MM.1S (cell line): Measurements from ENCODE around the gene PLA2G3.
A peak's percentile ranks its signal among the peaks of the same experiment; 100 is the strongest.

Experiments used
- DNase-seq: peaks from one replicate; pipeline ENCODE4 v3.0.0-alpha.2; 2015
- H2AFZ ChIP-seq: fragments of 300-600 bp; sonication (generic); 2 replicates; pipeline ENCODE4 v1.6.0; 2016; ENCODE audit warnings: antibody characterized with exemption, low read length
- H3F3A ChIP-seq: fragments of 300-600 bp; sonication (generic); 2 replicates; pipeline ENCODE4 v1.6.1; 2016; ENCODE audit warnings: mild to moderate bottlenecking, antibody characterized with exemption, low read length, moderate library complexity, mixed read lengths; ENCODE audit not compliant: insufficient read depth
- H3K27ac ChIP-seq: fragments of 300-600 bp; sonication (generic); 2 replicates; pipeline ENCODE4 v1.5.1; 2016; ENCODE audit warnings: mild to moderate bottlenecking, low read length
- H3K27me3 ChIP-seq: fragments of 300-600 bp; sonication (generic); replicated peaks from 2 replicates; pipeline ENCODE4 v1.6.0; 2016; ENCODE audit warnings: low read length; ENCODE audit not compliant: insufficient read depth
- H3K36me3 ChIP-seq: fragments of 300-600 bp; sonication (generic); replicated peaks from 2 replicates; pipeline ENCODE4 v1.6.1; 2016; ENCODE audit warnings: mild to moderate bottlenecking, low read length, mixed read lengths; ENCODE audit not compliant: insufficient read depth
- H3K4me1 ChIP-seq: fragments of 300-600 bp; sonication (generic); 2 replicates; pipeline ENCODE4 v1.6.1; 2016; ENCODE audit warnings: low read length, mixed read lengths
- H3K4me2 ChIP-seq: fragments of 300-600 bp; sonication (generic); 2 replicates; pipeline ENCODE4 v1.6.0; 2016; ENCODE audit warnings: low read depth, low read length
- H3K4me3 ChIP-seq: fragments of 300-600 bp; sonication (generic); 2 replicates; pipeline ENCODE4 v1.5.1; 2016; ENCODE audit warnings: low read length, mixed read lengths
- H3K79me2 ChIP-seq: fragments of 300-600 bp; sonication (generic); 2 replicates; pipeline ENCODE4 v1.6.1; 2016; ENCODE audit warnings: mixed run types, low read length, mixed read lengths
- H3K9ac ChIP-seq: fragments of 300-600 bp; sonication (generic); 2 replicates; pipeline ENCODE4 v1.6.1; 2016; ENCODE audit warnings: low read length, mixed read lengths
- H3K9me2 ChIP-seq: fragments of 300-600 bp; sonication (generic); replicated peaks from 2 replicates; pipeline ENCODE4 v1.6.1; 2016; ENCODE audit warnings: mild to moderate bottlenecking, low read length, mixed read lengths; ENCODE audit not compliant: insufficient read depth
- H3K9me3 ChIP-seq: fragments of 300-600 bp; sonication (generic); replicated peaks from 2 replicates; pipeline ENCODE4 v1.6.1; 2016; ENCODE audit warnings: mild to moderate bottlenecking, low read length, mixed read lengths; ENCODE audit not compliant: insufficient read depth
- H4K20me1 ChIP-seq: fragments of 300-600 bp; sonication (generic); 2 replicates; pipeline ENCODE4 v1.6.1; 2016; ENCODE audit warnings: mild to moderate bottlenecking, low read length, moderate library complexity, mixed read lengths; ENCODE audit not compliant: insufficient read depth
- EZH2 ChIP-seq: fragments of 300-600 bp; sonication (generic); optimal IDR thresholded peaks from 2 replicates; pipeline ENCODE3; 2017; ENCODE audit warnings: low read depth, mild to moderate bottlenecking, antibody characterized with exemption, low read length, mixed read lengths
- EZH2phosphoT487 ChIP-seq: fragments of 300-600 bp; sonication (generic); IDR thresholded peaks from 2 replicates; pipeline ENCODE4 v1.6.1; 2018; ENCODE audit warnings: antibody characterized with exemption, low read length
- TF ChIP-seq, protein P1 (sequence below): fragments of 300-600 bp; sonication (generic); IDR thresholded peaks from 2 replicates; pipeline ENCODE4 v1.5.1; 2016; ENCODE audit warnings: antibody characterized with exemption, low read length, mixed read lengths

Gene PLA2G3

DNA sequence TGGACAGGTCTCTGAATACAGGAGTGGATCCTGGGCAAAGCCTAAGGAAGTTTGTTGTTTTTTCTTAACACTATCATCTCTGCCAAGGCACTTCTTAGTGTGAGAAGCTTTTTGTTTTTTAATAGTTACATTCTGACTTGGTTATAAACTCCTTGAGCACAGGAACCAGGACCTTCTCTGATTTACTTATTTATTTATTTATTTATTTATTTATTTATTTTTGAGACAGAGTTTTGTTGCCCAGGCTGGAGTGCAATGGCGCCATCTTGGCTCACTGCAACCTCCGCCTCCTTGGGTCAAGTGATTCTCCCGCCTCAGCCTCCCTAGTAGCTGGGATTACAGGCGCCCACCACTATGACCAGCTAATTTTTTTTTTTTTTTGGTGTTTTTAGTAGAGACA is 30.7 kb upstream of the PLA2G3 start:
- Histone ChIP-seq H3K27ac (no peak overlapping the region), H3K9ac (no peak overlapping the region), H3K9me3 (no peaks in the 10 kb centered on the region), H3K4me2 (no peak overlapping the region), H3K9me2 (no peaks in the 10 kb centered on the region), H3F3A (no peaks in the 10 kb centered on the region), H4K20me1 (no peaks in the 10 kb centered on the region), H3K79me2 (peaks cover 81% of the 10 kb centered on the region), H2AFZ (no peak overlapping the region), H3K4me3 (no peak overlapping the region), H3K27me3 (no peaks in the 10 kb centered on the region), H3K36me3 (no peaks in the 10 kb centered on the region), H3K4me1 (0 out of 2 replicates have a peak, but pooled peaks cover 5% of the 10 kb centered on the region)
- TF ChIP-seq, protein P1, sequence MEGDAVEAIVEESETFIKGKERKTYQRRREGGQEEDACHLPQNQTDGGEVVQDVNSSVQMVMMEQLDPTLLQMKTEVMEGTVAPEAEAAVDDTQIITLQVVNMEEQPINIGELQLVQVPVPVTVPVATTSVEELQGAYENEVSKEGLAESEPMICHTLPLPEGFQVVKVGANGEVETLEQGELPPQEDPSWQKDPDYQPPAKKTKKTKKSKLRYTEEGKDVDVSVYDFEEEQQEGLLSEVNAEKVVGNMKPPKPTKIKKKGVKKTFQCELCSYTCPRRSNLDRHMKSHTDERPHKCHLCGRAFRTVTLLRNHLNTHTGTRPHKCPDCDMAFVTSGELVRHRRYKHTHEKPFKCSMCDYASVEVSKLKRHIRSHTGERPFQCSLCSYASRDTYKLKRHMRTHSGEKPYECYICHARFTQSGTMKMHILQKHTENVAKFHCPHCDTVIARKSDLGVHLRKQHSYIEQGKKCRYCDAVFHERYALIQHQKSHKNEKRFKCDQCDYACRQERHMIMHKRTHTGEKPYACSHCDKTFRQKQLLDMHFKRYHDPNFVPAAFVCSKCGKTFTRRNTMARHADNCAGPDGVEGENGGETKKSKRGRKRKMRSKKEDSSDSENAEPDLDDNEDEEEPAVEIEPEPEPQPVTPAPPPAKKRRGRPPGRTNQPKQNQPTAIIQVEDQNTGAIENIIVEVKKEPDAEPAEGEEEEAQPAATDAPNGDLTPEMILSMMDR: no peak
- no peak for TF ChIP-seq EZH2
- TF ChIP-seq EZH2phosphoT487: no peak
- no peak for DNase-seq

DNA sequence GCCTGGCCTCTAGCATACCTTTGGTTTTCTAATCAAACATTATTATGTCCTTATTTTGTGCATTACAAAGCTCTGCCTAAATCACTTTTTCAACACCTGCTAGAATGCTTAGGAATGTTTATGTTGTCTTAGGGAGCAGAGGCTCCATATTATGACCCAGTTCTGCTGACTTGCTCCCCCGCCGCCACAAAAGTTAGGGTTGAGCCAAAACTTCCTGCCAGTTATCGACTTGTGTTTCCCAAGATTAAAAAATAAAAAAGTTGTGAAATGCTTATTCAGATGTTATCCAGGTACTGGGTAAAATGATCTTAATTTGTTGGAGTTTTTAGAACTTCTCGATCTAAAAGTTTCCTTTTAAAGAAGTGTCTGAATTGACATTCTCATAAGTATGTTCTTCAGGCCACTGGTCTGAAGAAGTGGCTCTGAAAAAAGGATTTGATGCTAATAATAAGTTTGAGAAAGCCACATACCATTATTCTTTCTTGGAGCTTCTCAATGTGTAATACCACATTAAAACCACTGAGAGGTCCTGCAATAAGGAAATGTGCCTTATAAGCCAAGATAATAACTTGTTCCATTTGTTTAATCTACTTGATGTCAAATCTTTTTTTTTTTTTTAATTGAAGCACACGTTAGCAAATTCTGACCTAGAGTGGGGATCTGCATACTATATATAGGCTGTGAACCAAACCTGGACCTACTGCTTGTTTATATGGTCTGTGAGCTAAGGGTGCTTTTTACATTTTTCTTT is 21.9 kb upstream of the PLA2G3 start:
- H2AFZ ChIP-seq: no peak overlapping the region
- H3K4me1 ChIP-seq: peaks cover 6% of the 10 kb centered on the region; the same call in 1 of the 2 replicates
- peaks cover 6% of the 10 kb centered on the region; the same call in 1 of the 2 replicates for H3K27me3 ChIP-seq
- peaks cover 50% of the 10 kb centered on the region for H3K79me2 ChIP-seq
- no peak overlapping the region for H3K27ac ChIP-seq
- TF ChIP-seq EZH2: no peak
- no peak for TF ChIP-seq EZH2phosphoT487
- no peaks in the 10 kb centered on the region for H3K36me3 ChIP-seq
- H3F3A ChIP-seq: peaks cover 6% of the 10 kb centered on the region; the same call in 1 of the 2 replicates
- no peaks in the 10 kb centered on the region for H4K20me1 ChIP-seq
- no peak overlapping the region for H3K4me3 ChIP-seq
- no peak overlapping the region for H3K4me2 ChIP-seq
- H3K9ac ChIP-seq: no peak overlapping the region
- H3K9me2 ChIP-seq: no peaks in the 10 kb centered on the region
- no peak for DNase-seq
- H3K9me3 ChIP-seq: no peaks in the 10 kb centered on the region

DNA sequence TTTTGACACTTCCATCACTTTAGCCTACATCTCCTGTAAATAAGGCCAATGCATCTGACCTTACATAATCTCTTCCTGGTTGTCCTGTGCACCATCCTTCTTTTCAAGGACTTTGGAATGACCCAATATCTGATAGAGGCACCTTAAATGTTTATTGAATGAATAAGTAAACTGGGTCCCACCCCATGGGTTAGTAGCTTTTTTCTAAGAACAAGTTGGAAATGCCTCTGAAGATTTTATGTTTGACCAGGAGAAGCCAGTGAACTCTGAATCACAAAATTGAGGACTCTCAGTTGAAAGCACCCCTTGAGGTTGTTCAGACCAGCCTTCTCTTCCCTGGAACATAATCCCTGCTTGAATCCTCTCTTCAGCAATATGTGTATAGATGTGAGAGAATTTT is 21.1 kb upstream of the PLA2G3 start:
- no peak for DNase-seq
- Histone ChIP-seq H3F3A (peaks cover 6% of the 10 kb centered on the region; the same call in 1 of the 2 replicates), H3K4me2 (peak overlapping the region; percentile 55; the same call in 1 of the 2 replicates), H3K79me2 (peaks cover 45% of the 10 kb centered on the region), H3K27ac (no peak overlapping the region), H3K27me3 (peaks cover 6% of the 10 kb centered on the region; the same call in 1 of the 2 replicates), H3K9me3 (no peaks in the 10 kb centered on the region), H3K4me1 (peaks cover 6% of the 10 kb centered on the region; the same call in 1 of the 2 replicates), H3K36me3 (no peaks in the 10 kb centered on the region), H3K4me3 (peak overlapping the region; percentile 84), H2AFZ (no peak overlapping the region), H4K20me1 (no peaks in the 10 kb centered on the region), H3K9me2 (no peaks in the 10 kb centered on the region), H3K9ac (no peak overlapping the region; the same call in 1 of the 2 replicates)
- TF ChIP-seq EZH2 (no peak), EZH2phosphoT487 (no peak)

DNA sequence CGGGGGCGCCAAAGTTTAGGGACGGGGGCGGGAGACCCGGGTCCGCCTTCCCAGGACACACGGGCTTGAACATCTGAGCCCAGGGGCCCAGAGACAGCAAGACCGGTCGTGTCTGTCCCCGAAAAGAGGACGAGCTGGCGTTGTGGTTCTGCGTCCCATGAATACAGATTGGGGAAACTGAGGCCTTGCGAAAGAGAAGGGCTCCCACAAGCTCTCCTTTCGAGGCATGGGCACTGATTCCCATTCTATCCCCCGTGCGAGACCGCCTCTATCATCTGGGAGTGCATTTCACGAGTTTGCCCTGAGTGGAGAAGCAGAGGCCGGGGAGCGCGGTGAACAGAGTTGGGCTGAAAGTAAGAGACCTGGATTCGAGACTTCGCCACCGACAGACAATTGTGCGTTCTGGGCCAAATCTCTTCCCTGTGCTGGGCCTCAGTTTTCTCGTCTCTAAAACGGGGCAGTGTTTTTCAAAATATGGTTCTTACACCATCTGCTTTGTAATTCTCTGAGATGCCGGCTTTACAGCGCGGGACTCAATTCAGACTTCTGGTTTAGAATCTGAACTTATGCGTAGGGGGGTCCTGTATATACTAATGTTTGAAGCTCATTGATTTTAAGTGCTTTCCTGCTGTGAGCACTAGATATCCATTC is 20.1 kb upstream of the PLA2G3 start:
- Histone ChIP-seq H3K4me2 (peak overlapping the region; percentile 55; the same call in 1 of the 2 replicates), H3K27ac (peak overlapping the region; percentile 6; the same call in 1 of the 2 replicates), H3K9me3 (no peaks in the 10 kb centered on the region), H3K9me2 (no peaks in the 10 kb centered on the region), H3K79me2 (peaks cover 42% of the 10 kb centered on the region), H3K27me3 (peaks cover 6% of the 10 kb centered on the region; the same call in 1 of the 2 replicates), H3K9ac (peak overlapping the region; percentile 65), H3K36me3 (no peaks in the 10 kb centered on the region), H3K4me3 (peak overlapping the region; percentile 84), H4K20me1 (no peaks in the 10 kb centered on the region), H3K4me1 (peaks cover 6% of the 10 kb centered on the region; the same call in 1 of the 2 replicates), H3F3A (peaks cover 6% of the 10 kb centered on the region; the same call in 1 of the 2 replicates), H2AFZ (peak overlapping the region; percentile 75)
- TF ChIP-seq EZH2phosphoT487 (no peak), EZH2 (no peak)
- TF ChIP-seq, protein P1: no peak
- DNase-seq: no peak
